Measurements from ENCODE around the gene CFAP97.

CFAP97 gene

DNA sequence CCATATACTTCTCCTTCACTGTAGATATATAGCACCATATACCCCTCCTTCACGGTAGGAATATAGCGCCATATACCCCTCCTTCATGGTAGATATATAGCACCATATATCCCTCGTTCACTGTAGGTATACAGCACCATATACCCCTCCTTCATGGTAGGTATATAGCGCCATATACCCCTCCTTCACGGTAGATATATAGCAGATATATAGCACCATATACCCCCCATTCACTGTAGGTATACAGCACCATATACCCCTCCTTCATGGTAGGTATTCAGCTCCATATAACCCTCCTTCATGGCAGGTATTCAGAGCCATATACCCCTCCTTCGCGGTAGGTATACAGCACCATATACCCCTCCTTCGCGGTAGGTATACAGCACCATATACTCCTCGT, 18.1 kb upstream of the CFAP97 start:
- TF ChIP-seq, protein P1, sequence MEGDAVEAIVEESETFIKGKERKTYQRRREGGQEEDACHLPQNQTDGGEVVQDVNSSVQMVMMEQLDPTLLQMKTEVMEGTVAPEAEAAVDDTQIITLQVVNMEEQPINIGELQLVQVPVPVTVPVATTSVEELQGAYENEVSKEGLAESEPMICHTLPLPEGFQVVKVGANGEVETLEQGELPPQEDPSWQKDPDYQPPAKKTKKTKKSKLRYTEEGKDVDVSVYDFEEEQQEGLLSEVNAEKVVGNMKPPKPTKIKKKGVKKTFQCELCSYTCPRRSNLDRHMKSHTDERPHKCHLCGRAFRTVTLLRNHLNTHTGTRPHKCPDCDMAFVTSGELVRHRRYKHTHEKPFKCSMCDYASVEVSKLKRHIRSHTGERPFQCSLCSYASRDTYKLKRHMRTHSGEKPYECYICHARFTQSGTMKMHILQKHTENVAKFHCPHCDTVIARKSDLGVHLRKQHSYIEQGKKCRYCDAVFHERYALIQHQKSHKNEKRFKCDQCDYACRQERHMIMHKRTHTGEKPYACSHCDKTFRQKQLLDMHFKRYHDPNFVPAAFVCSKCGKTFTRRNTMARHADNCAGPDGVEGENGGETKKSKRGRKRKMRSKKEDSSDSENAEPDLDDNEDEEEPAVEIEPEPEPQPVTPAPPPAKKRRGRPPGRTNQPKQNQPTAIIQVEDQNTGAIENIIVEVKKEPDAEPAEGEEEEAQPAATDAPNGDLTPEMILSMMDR (conservative IDR thresholded peaks at IDR 0.05; ENCODE audit: low read depth, low read length), result no peak
- H3K4me3 ChIP-seq (ENCODE audit: low read length), result no peak overlapping the region
- DNase-seq (ENCODE audit: low read depth), result no peak

GRCh38 chr4:185221491-185221890, 17.7 kb upstream of the CFAP97 start:
- TF ChIP-seq, protein P1 (conservative IDR thresholded peaks at IDR 0.05; ENCODE audit: low read depth, low read length), result no peak
- DNase-seq (ENCODE audit: low read depth), result no peak
- no peak overlapping the region for H3K4me3 ChIP-seq (ENCODE audit: low read length)

GRCh38 chr4:185219551-185220344, 15.9 kb upstream of the CFAP97 start:
- TF ChIP-seq, protein P1 (conservative IDR thresholded peaks at IDR 0.05; ENCODE audit: low read depth, low read length), result no peak
- no peak for DNase-seq (ENCODE audit: low read depth)
- H3K4me3 ChIP-seq (ENCODE audit: low read length), result no peak overlapping the region

- no peak overlapping the region for H3K4me3 ChIP-seq (ENCODE audit: low read length)
- no peak for DNase-seq (ENCODE audit: low read depth)
- TF ChIP-seq, protein P1 (conservative IDR thresholded peaks at IDR 0.05; ENCODE audit: low read depth, low read length), result no peak
These were observed 14.5 kb upstream of the CFAP97 start for GRCh38 chr4:185218312-185218711.

GRCh38 chr4:185217408-185217975, 13.7 kb upstream of the CFAP97 start:
- DNase-seq (ENCODE audit: low read depth), result no peak
- no peak overlapping the region for H3K4me3 ChIP-seq (ENCODE audit: low read length)
- TF ChIP-seq, protein P1 (conservative IDR thresholded peaks at IDR 0.05; ENCODE audit: low read depth, low read length), result no peak

- no peak for DNase-seq (ENCODE audit: low read depth)
- TF ChIP-seq, protein P1 (conservative IDR thresholded peaks at IDR 0.05; ENCODE audit: low read depth, low read length), result no peak
- H3K4me3 ChIP-seq (ENCODE audit: low read length), result no peak overlapping the region
These were observed 11.5 kb upstream of the CFAP97 start for GRCh38 chr4:185215261-185215660.

GRCh38 chr4:185213877-185214276, 10.1 kb upstream of the CFAP97 start:
- DNase-seq (ENCODE audit: low read depth), result no peak
- H3K4me3 ChIP-seq (ENCODE audit: low read length), result no peak overlapping the region
- TF ChIP-seq, protein P1 (conservative IDR thresholded peaks at IDR 0.05; ENCODE audit: low read depth, low read length), result no peak
